Peyer's patch (tissue), 4 donors: ENCODE results near the gene HSP90AB1.
"Not testable (repeated sequence)": the region's sequence is repeated elsewhere in the genome, so short reads cannot be mapped to it uniquely, and the experiment has no call there.

Experiments used
- POLR2A ChIP-seq, 2 donors: fragments of 450-650 bp; IDR thresholded peaks; one replicate each; pipeline ENCODE4 v1.5.1; 2017; ENCODE audit warnings: antibody characterized with exemption in 2 of 2, mild to moderate bottlenecking in 2 of 2, moderate library complexity in 2 of 2
- TF ChIP-seq, protein P1 (sequence below), 6 experiments: fragments of 450-650 bp in 4 of 6; fragments of 200-600 bp in 2 of 6; sonication (generic) in 1 of 6; IDR thresholded peaks; one replicate each; pipeline ENCODE4 v1.5.1; 2017 to 2019; ENCODE audit warnings: antibody characterized with exemption in 6 of 6, mild to moderate bottlenecking in 3 of 6, moderate library complexity in 1 of 6

DNA sequence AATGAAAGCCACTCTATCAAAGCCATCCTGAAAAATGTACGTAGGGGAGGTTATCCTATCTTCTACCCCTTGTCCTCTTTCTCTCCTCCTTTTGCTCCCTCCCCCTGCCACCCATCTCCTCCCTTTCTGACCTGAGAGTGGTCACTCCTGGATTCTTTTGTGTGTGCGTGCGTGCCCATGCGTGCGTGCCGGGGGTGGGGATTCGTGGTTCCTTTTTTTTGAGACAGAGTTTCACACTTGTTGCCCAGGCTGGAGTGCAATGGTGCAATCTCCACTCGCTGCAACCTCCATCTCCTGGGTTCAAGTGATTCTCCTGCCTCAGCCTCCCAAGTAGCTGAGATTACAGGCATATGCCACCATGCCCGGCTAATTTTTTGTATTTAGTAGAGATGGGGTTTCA is 15.5 kb upstream of the HSP90AB1 start:
- TF ChIP-seq, protein P1, sequence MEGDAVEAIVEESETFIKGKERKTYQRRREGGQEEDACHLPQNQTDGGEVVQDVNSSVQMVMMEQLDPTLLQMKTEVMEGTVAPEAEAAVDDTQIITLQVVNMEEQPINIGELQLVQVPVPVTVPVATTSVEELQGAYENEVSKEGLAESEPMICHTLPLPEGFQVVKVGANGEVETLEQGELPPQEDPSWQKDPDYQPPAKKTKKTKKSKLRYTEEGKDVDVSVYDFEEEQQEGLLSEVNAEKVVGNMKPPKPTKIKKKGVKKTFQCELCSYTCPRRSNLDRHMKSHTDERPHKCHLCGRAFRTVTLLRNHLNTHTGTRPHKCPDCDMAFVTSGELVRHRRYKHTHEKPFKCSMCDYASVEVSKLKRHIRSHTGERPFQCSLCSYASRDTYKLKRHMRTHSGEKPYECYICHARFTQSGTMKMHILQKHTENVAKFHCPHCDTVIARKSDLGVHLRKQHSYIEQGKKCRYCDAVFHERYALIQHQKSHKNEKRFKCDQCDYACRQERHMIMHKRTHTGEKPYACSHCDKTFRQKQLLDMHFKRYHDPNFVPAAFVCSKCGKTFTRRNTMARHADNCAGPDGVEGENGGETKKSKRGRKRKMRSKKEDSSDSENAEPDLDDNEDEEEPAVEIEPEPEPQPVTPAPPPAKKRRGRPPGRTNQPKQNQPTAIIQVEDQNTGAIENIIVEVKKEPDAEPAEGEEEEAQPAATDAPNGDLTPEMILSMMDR (IDR thresholded peaks at IDR 0.05), result not testable (repeated sequence)
- not testable (repeated sequence) for TF ChIP-seq POLR2A (IDR thresholded peaks at IDR 0.05)
